Uterus (tissue), 4 donors: ENCODE data around the gene GH1. TPM values are rescaled to one million over a fixed set of nuclear protein-coding genes. Genes with fewer than 3 reads are reported as not detected.

Experiments used
- DNase-seq, 2 donors: peaks; one replicate each; pipeline ENCODE4 v3.0.0-alpha.2; 2019 to 2020
- H3K27ac ChIP-seq, 2 donors: fragments of 200-600 bp; sonication (generic); 1 replicate in 1 of 2; 2 replicates in 1 of 2; pipeline ENCODE4 v1.5.1; 2016 to 2018
- H3K27me3 ChIP-seq, 2 donors: fragments of 200-600 bp; sonication (generic); one replicate each; pipeline ENCODE4 v1.5.1; 2018 to 2019; ENCODE audit warnings: control low read depth in 1 of 2
- H3K36me3 ChIP-seq, 2 donors: fragments of 200-600 bp; sonication (generic); one replicate each; pipeline ENCODE4 v1.5.1; 2019; ENCODE audit warnings: control low read depth in 1 of 2
- H3K4me1 ChIP-seq, 2 donors: fragments of 200-600 bp; sonication (generic); one replicate each; pipeline ENCODE4 v1.5.1; 2018 to 2019; ENCODE audit warnings: control low read depth in 1 of 2
- H3K4me3 ChIP-seq, 2 donors: fragments of 200-600 bp; sonication (generic); 1 replicate in 1 of 2; 2 replicates in 1 of 2; pipeline ENCODE4 v1.5.1; 2018 to 2019; ENCODE audit warnings: mild to moderate bottlenecking in 1 of 2
- H3K9me3 ChIP-seq, 2 donors: fragments of 200-600 bp; sonication (generic); one replicate each; pipeline ENCODE4 v1.5.1; 2019; ENCODE audit warnings: control low read depth in 1 of 2
- POLR2A ChIP-seq, 2 donors: fragments of 450-650 bp; IDR thresholded peaks; one replicate each; pipeline ENCODE4 v1.6.1; 2016; ENCODE audit warnings: antibody characterized with exemption in 2 of 2, mild to moderate bottlenecking in 1 of 2, moderate library complexity in 1 of 2
- intact Hi-C: fragments of 100-400 bp; cut with DNase I; formaldehyde crosslinking; loops from one replicate; pipeline ENCODE4 v1.15.1; 2023; ENCODE audit warnings: low total_unique reads
- total RNA-seq, 4 donors: library from RNA; depleted of rRNA in 3 of 4; stranded (reverse); fragments of >200 nt in 3 of 4; gene quantifications; one replicate each; pipeline versions ENCODE4 v1.1.0 to v1.2.4, GENCODE V29; 2014 to 2023
- TF ChIP-seq, protein P1 (sequence below), 4 experiments: fragments of 200-600 bp in 2 of 4; fragments of 450-650 bp in 2 of 4; sonication (generic) in 2 of 4; IDR thresholded peaks; one replicate each; pipeline ENCODE4 v1.5.1; 2016 to 2019; ENCODE audit warnings: antibody characterized with exemption in 4 of 4, mild to moderate bottlenecking in 2 of 4, moderate library complexity in 1 of 4
- donor health status: DM: yes; HTN: yes; CAD: no.

GH1 gene
- total RNA-seq, 4 donors from 2014 or later: not detected

DNA sequence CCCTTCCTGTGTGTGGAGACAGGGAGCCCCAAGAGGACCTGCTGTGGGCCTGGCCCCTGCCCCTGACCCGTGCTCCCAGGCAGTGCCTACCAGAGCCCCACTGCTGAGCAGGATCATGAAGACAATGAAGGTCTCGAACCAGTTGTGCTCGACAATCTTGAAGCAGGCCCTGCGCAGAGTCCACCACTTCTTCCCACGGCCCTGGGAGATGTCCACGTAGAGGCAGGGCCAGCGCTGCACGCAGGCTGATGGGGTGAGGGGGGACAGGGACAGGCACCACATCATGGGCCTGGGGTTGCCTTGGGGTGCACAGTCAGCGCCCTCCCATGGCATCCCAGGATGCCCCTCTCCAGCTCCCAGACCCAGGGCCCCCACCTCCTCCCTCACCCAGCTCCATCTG, 29.9 kb upstream of the GH1 start:
- intact Hi-C loops: no loop called here
- DNase-seq: no peak

DNA sequence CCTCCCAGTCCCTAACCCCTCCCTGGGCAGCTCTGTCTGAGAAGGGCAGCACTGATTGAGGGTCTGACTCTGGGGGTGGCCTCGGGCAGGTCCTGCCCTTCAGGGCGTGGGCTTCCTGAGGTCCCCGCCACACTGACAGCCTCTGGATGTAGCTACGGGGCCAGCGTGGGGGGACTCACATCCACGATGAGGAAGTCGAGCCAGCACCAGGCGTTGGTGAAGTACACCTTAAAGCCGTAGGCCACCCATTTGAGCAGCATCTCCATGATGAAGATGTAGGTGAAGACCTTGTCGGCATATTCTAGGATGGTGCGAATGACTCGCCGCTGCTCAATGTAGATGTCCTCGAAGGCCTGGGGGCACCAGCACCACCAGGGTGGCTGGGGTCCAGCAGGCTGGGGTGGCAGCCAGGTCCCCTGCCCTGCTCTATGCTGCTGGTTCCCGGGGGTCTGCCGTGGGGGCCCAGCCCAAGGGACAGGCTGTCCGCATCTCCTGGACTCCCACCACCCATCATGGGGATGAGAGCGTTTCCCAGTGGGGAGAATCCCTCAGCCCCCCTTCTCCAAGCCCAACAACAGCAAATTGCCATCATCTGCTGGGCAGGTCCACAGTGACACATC, 29.2 kb upstream of the GH1 start:
- Histone ChIP-seq H3K4me3 (no peak overlapping the region), H3K36me3 (no peaks in the 10 kb centered on the region), H3K4me1 (no peaks in the 10 kb centered on the region), H3K9me3 (no peaks in the 10 kb centered on the region), H3K27ac (no peak overlapping the region), H3K27me3 (no peaks in the 10 kb centered on the region)
- DNase-seq: no peak
- intact Hi-C loops: no loop called here
- TF ChIP-seq, protein P1, sequence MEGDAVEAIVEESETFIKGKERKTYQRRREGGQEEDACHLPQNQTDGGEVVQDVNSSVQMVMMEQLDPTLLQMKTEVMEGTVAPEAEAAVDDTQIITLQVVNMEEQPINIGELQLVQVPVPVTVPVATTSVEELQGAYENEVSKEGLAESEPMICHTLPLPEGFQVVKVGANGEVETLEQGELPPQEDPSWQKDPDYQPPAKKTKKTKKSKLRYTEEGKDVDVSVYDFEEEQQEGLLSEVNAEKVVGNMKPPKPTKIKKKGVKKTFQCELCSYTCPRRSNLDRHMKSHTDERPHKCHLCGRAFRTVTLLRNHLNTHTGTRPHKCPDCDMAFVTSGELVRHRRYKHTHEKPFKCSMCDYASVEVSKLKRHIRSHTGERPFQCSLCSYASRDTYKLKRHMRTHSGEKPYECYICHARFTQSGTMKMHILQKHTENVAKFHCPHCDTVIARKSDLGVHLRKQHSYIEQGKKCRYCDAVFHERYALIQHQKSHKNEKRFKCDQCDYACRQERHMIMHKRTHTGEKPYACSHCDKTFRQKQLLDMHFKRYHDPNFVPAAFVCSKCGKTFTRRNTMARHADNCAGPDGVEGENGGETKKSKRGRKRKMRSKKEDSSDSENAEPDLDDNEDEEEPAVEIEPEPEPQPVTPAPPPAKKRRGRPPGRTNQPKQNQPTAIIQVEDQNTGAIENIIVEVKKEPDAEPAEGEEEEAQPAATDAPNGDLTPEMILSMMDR (IDR thresholded peaks at IDR 0.05): no peak

More for the DNA sequence above, 29.9 kb upstream of the GH1 start:
- Histone ChIP-seq H3K9me3 (no peaks in the 10 kb centered on the region), H3K27ac (no peak overlapping the region), H3K27me3 (no peaks in the 10 kb centered on the region), H3K4me1 (no peaks in the 10 kb centered on the region), H3K4me3 (no peak overlapping the region), H3K36me3 (no peaks in the 10 kb centered on the region)
- TF ChIP-seq, protein P1 (IDR thresholded peaks at IDR 0.05): no peak
- TF ChIP-seq POLR2A (IDR thresholded peaks at IDR 0.05): no peak

DNA sequence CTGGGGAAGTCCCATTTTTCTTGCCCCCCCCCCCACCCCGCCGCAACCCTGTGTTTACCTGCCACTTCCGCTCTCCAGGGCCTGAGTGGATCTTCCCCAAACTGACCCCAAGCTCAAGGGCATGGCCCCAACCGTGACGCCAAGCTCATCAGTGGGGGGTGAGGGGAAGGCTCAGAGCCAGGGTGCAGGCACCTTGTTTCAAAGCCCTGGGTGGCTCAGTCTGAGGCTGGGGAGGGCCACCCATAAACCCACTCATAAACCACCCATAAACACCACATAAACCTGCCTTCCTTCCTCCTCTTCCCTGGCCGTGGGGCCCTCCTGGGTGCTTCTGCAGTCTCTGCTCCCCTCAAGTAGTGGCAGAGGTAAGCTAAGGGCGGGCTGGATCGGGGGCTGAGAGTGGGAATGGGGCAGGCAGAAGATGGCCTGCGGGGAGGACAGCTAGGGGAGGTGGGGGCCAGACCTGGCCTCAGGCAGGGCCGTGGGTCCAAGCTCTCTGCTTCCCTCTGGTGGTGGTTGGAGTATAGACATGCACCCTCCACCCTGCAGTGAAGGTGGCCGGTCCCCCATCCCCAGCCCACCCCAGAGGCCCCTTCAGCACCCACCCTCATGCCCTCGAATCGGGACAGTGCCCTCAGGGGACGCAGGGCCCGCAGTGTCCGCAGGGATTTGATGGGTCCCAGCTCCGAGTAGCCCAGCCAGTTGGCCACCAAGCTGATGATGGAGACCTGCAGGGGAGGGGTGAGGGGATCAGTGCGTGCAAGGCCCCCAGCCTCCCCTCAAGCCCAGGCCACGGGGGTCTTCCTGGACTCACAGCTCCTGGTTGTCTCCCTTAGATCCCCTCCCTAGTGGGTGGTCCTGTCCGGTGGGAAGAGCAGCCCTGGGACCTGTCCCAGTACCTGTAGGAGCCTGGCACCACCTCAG, 28.1 kb upstream of the GH1 start:
- intact Hi-C loops: no loop called here
- H3K4me3 ChIP-seq: no peak overlapping the region
- no peak for DNase-seq

DNA sequence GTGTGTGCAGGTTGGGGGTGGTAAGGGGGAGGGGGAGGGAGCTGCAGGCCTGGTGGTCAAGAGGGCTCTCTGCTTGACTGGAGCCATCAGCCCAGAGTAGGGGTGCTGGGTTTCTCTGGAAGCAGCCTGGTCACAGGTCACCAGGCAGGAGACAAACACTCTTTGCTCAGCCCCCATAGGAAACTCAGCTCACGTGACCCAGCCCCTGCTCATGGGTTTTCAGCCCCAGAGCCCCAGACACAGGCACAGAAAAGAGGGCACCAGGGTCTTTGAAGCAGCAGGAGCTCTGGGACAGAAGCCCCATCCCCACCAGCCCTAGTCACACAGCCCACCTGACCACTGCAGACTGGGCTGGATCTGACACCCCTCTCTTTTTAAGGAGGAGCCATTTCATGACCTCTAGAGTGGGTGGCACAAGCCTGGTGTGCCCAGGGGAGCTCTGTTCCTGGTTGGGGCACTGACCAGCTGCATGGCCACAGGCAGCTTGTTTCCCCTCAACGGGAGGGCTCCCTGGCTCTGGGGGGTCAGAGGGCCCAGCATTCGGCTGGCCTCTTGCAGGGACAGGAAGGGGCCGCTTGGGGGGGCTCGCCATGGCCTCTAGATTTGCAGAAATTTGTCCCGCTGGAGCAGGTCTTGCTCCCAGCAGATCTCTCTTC, 27.3 kb upstream of the GH1 start:
- H3K36me3 ChIP-seq: no peaks in the 10 kb centered on the region
- H3K27ac ChIP-seq: no peak overlapping the region
- intact Hi-C loops: no loop called here
- DNase-seq: no peak
- H3K9me3 ChIP-seq: no peaks in the 10 kb centered on the region
- no peak for TF ChIP-seq POLR2A (IDR thresholded peaks at IDR 0.05)
- TF ChIP-seq, protein P1 (IDR thresholded peaks at IDR 0.05): no peak
- H3K27me3 ChIP-seq: no peaks in the 10 kb centered on the region
- no peak overlapping the region for H3K4me3 ChIP-seq
- H3K4me1 ChIP-seq: no peaks in the 10 kb centered on the region

More for the DNA sequence above, 28.1 kb upstream of the GH1 start:
- H3K27ac ChIP-seq: no peak overlapping the region
- H3K9me3 ChIP-seq: no peaks in the 10 kb centered on the region
- H3K36me3 ChIP-seq: no peaks in the 10 kb centered on the region
- no peaks in the 10 kb centered on the region for H3K27me3 ChIP-seq
- no peaks in the 10 kb centered on the region for H3K4me1 ChIP-seq
- TF ChIP-seq, protein P1 (IDR thresholded peaks at IDR 0.05): peak; percentile 38 to 56 (median 50)
- no peak for TF ChIP-seq POLR2A (IDR thresholded peaks at IDR 0.05)
